Measurements from ENCODE around the gene STAT5A.

- TF ChIP-seq MYC (IDR thresholded peaks at IDR 0.05; ENCODE audit: low read depth, low read length), result 0 out of 2 replicates have a peak, but pooled peaks have one; percentile 13
- no peak for TF ChIP-seq CTCF (IDR thresholded peaks at IDR 0.05; ENCODE audit: low read depth, low read length)
- no peak for TF ChIP-seq POLR2A (IDR thresholded peaks at IDR 0.05; ENCODE audit: extremely low read depth, insufficient read length)
- no peak for TF ChIP-seq MAX (IDR thresholded peaks at IDR 0.05; ENCODE audit: low read depth, low read length)
These were observed 22.5 kb downstream of the STAT5A start for GRCh38 chr17:42310787-42311215.

All from NB4 (cell line).